GM19099 (cell line): ENCODE data around the gene B9D1.

Experiments used
- POLR2A ChIP-seq: IDR thresholded peaks from 3 replicates; pipeline ENCODE4 v1.6.1; 2011; ENCODE audit warnings: low read depth; ENCODE audit not compliant: insufficient read length; ENCODE audit errors: extremely low read depth

The B9D1 gene

GRCh38 chr17:19341211-19341631 is 21.3 kb downstream of the B9D1 start:
- TF ChIP-seq POLR2A: no peak

DNA sequence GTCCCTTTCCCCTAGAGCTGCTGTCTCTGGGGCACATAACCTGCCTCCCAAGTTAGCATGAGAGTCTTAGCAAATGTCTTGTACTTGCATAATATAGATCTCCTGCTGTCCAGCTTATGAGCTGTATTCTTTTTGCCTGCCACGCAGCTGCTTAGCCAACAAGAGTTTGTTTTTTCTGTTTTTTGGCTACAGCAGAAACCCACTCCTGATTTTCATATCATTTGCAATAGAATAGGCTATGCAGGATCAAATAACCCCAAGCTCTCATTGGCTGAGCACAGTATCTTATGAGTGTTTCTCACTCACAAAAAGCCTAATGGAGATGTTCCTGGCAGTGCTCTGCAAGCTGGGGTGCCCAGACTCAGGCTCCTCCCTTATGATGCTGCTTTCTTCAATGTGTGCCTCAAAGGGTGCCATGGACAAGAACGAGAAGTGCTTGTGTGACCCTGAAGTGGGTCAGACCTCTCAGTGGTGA is 23.1 kb downstream of the B9D1 start:
- TF ChIP-seq POLR2A: no peak

- TF ChIP-seq POLR2A: no peak
Measured at GRCh38 chr17:19338031-19338990, 24.2 kb downstream of the B9D1 start.

GRCh38 chr17:19337712-19338023 is 24.9 kb downstream of the B9D1 start:
- TF ChIP-seq POLR2A: no peak

GRCh38 chr17:19336938-19337711 is 25.4 kb downstream of the B9D1 start:
- TF ChIP-seq POLR2A: no peak

- no peak for TF ChIP-seq POLR2A
Measured at GRCh38 chr17:19335951-19336631, 26.4 kb downstream of the B9D1 start.

DNA sequence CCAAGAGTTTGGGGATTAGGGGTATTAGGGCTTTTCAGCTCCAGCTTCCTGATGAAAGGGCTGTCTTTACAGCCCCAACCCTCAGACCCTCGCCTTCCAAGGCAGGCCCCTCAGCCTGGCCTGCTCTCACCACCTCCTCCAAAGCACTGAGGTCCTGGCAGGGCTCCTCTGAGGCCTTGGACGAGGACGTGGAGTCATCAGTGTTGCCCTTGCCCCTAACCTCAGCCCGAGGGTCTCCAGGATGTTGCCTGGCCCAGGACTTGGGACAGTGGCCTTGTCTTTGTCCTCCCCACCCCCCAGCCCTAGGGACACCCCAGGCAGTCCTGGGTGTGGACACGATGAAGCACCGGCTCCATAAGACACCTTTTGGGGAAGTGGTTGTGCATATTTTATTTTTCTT is 28.2 kb downstream of the B9D1 start:
- no peak for TF ChIP-seq POLR2A

GRCh38 chr17:19333736-19334290 is 28.7 kb downstream of the B9D1 start:
- no peak for TF ChIP-seq POLR2A

- TF ChIP-seq POLR2A: no peak
Measured at GRCh38 chr17:19333132-19333440, 29.4 kb downstream of the B9D1 start.

DNA sequence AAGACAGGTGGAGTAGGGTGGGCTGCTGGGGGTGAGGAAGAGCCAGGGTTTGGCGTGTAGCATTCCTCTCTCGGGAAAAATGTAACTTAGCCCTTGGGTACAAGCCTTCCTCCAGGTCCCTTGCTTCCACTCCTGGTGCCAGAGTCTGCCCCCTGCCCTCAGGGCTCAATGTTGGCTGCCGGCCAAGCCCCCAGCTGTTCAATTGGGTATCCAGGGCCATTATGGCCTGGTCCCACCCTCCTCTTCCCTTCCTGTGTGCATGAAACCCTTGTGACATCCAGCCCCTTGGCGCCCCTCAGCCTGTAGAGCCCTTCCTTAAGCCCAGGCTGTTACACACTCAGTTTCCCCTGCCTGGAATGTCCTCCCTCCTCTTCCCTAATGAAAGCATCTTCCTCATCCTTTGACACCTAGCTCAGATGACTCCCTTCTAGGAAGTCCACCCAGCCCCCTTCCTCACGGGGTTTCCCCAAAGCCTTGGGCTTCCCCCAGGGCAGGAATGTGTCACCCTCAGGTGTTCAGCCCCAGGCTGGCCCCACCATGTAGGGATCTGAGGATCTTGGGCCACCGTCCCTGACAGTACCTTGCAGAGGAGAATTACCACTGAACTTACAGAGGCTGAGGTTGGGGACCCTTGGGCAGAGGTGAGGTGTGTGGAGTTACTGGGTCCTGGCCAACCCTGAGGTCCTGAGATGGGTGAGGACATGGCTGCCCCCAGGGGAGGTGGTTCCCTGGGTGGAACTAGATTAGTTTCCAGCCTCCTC is 30.0 kb downstream of the B9D1 start:
- TF ChIP-seq POLR2A: no peak

DNA sequence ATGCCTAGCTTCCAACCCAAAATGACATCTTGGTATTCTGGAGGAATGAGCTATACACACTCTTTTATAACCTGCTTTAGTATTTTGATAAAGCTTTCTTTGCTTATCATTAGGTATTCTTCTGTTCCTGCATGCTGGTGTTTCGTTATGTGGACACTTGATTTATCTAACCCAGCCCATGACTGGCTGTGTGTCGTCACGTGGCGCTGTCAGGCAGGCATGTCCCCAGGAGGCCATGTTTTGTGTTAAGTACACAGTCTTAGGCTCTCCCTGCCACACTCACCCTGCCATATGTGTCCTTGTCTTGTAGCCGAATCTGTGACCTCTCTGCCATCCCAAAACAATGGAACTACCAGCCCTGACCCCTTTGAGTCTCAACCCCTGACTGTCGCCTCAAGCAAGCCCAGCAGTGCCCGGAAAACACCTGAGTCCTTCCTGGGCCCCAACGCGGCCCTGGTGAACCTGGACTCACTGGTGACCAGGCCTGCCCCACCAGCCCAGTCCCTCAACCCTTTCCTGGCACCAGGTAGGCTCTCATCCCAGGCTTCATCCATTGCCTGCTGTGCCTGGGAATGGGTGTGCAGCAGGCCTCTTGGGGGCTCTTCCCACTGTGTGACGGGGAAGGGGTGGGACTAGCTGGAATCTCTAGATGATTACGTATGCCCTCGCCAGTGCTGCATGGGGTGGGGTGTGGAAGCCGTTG is 30.8 kb downstream of the B9D1 start:
- no peak for TF ChIP-seq POLR2A

- no peak for TF ChIP-seq POLR2A
Measured at GRCh38 chr17:19331134-19331533, 31.4 kb downstream of the B9D1 start.

DNA sequence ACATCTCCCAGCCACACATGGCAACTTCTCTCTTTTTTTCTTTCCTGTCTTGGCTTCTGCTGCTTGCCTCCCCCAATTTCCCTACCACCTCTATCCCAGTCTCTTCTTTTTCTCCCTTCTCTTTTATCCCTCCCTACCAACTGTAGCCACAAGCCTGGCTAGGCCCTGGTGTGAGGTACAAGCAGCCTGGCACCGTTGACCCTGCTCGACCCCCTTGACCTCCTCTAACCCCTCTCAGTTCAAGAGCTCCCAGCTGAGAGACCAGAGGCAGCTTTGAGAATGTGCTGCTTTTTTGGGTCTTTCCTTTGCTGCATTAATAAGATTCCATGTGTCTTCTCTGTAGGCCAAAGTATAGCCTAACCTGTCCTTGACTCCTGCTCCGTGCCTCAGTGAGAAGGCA is 32.3 kb downstream of the B9D1 start:
- TF ChIP-seq POLR2A: no peak

GRCh38 chr17:19329839-19330238 is 32.7 kb downstream of the B9D1 start:
- no peak for TF ChIP-seq POLR2A
